ENCODE measurements around the gene PGS1. TPM values are rescaled to one million over a fixed set of nuclear protein-coding genes. Genes with fewer than 3 reads are reported as not detected.
"Not testable (repeated sequence)": the region's sequence is repeated elsewhere in the genome, so short reads cannot be mapped to it uniquely, and the experiment has no call there.

Gene PGS1
- total RNA-seq, 1 donor from 2014 or later = 52.0 TPM

DNA sequence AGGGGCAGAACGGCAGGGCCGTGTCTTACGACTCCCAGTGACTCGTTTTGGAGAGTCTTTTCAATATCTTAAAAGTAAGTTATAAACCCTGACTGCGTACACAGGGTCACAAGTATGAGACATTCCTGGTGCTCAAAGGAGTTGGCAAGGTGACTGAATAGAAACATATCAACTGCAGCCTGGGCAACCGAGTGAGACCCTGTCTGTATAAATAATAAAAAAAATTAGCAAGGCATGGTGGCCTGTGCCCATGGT, 83.3 kb downstream of the PGS1 start:
- DNase-seq (ENCODE audit: low read depth, low spot score) = no peak
- TF ChIP-seq, protein P1, sequence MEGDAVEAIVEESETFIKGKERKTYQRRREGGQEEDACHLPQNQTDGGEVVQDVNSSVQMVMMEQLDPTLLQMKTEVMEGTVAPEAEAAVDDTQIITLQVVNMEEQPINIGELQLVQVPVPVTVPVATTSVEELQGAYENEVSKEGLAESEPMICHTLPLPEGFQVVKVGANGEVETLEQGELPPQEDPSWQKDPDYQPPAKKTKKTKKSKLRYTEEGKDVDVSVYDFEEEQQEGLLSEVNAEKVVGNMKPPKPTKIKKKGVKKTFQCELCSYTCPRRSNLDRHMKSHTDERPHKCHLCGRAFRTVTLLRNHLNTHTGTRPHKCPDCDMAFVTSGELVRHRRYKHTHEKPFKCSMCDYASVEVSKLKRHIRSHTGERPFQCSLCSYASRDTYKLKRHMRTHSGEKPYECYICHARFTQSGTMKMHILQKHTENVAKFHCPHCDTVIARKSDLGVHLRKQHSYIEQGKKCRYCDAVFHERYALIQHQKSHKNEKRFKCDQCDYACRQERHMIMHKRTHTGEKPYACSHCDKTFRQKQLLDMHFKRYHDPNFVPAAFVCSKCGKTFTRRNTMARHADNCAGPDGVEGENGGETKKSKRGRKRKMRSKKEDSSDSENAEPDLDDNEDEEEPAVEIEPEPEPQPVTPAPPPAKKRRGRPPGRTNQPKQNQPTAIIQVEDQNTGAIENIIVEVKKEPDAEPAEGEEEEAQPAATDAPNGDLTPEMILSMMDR (conservative IDR thresholded peaks at IDR 0.05) = no peak
- no peak overlapping the region for H3K4me3 Mint-ChIP-seq
- no peaks in the 10 kb centered on the region for H3K27me3 Mint-ChIP-seq (ENCODE audit: low read depth)
- H3K27ac Mint-ChIP-seq (ENCODE audit: unreplicated experiment) = no peak overlapping the region
- no peaks in the 10 kb centered on the region for H3K4me1 Mint-ChIP-seq
- H3K9me3 Mint-ChIP-seq = no peaks in the 10 kb centered on the region
- no peaks in the 10 kb centered on the region for H3K36me3 Mint-ChIP-seq (ENCODE audit: low read depth)

DNA sequence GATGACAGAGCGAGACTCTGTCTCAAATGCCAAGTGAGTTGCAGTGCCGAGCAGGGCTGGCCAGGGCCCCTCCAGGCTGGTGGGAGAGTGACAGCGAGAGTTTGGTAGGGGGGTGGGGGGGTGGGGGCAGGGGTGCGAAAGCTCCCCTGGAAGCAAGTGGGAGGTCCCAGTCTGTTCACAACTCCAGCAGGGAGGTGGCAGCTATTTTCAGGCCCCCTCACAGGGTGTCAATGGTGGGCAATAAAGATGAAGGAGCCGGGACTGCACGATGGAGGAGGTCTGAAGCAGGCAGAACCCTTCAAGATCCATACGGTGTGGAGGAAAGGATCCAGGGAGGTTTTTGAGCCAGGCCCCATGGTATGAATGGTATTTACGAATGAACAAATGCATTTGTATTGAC, 83.7 kb downstream of the PGS1 start:
- Mint-ChIP-seq H3K36me3 (ENCODE audit: low read depth) (no peaks in the 10 kb centered on the region), H3K4me3 (no peak overlapping the region)
- TF ChIP-seq, protein P1 (conservative IDR thresholded peaks at IDR 0.05) = no peak

GRCh38 chr17:78466109-78466785, 87.8 kb downstream of the PGS1 start:
- not testable (repeated sequence) for H3K4me1 Mint-ChIP-seq; H3K27me3 Mint-ChIP-seq (ENCODE audit: low read depth); H3K27ac Mint-ChIP-seq (ENCODE audit: unreplicated experiment); H3K36me3 Mint-ChIP-seq (ENCODE audit: low read depth); DNase-seq (ENCODE audit: low read depth, low spot score); H3K9me3 Mint-ChIP-seq; H3K4me3 Mint-ChIP-seq

More for the DNA sequence above, 83.7 kb downstream of the PGS1 start:
- no peak overlapping the region for H3K27ac Mint-ChIP-seq (ENCODE audit: unreplicated experiment)
- DNase-seq (ENCODE audit: low read depth, low spot score) = no peak
- no peaks in the 10 kb centered on the region for H3K9me3 Mint-ChIP-seq
- no peaks in the 10 kb centered on the region for H3K4me1 Mint-ChIP-seq
- no peaks in the 10 kb centered on the region for H3K27me3 Mint-ChIP-seq (ENCODE audit: low read depth)

- no peak for DNase-seq (ENCODE audit: low read depth, low spot score)
- no peaks in the 10 kb centered on the region for H3K36me3 Mint-ChIP-seq (ENCODE audit: low read depth)
- H3K9me3 Mint-ChIP-seq = no peaks in the 10 kb centered on the region
- no peaks in the 10 kb centered on the region for H3K4me1 Mint-ChIP-seq
- TF ChIP-seq, protein P1 (conservative IDR thresholded peaks at IDR 0.05) = no peak
- no peak overlapping the region for H3K4me3 Mint-ChIP-seq
- no peaks in the 10 kb centered on the region for H3K27me3 Mint-ChIP-seq (ENCODE audit: low read depth)
- H3K27ac Mint-ChIP-seq (ENCODE audit: unreplicated experiment) = no peak overlapping the region
Observed at GRCh38 chr17:78466786-78467715, 88.6 kb downstream of the PGS1 start.

DNA sequence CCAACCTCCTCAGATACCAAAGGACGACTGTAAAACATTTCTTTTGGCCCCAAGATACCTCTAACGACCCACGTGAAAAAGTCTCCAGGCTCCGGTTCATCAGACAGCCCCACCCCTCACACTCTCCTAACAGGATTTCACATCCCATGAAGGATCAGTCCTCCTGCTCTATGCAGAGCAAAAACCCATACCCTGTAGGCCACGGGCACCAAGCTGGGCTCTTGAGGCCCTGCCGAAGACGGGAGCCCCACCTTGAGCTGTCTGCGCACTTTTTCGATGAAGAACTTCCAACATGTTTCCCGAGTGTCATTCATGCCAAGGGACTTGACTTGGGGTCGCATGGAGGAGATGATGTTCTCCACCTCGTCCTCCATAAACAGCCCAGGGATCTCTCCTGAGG, 89.9 kb downstream of the PGS1 start:
- Mint-ChIP-seq H3K4me1 (no peaks in the 10 kb centered on the region), H3K27ac (ENCODE audit: unreplicated experiment) (no peak overlapping the region), H3K27me3 (ENCODE audit: low read depth) (no peaks in the 10 kb centered on the region), H3K36me3 (ENCODE audit: low read depth) (no peaks in the 10 kb centered on the region), H3K9me3 (no peaks in the 10 kb centered on the region), H3K4me3 (no peak overlapping the region)
- no peak for DNase-seq (ENCODE audit: low read depth, low spot score)
- TF ChIP-seq, protein P1 (conservative IDR thresholded peaks at IDR 0.05) = no peak

- TF ChIP-seq, protein P1 (conservative IDR thresholded peaks at IDR 0.05) = no peak
- no peaks in the 10 kb centered on the region for H3K9me3 Mint-ChIP-seq
- H3K4me1 Mint-ChIP-seq = no peaks in the 10 kb centered on the region
- H3K36me3 Mint-ChIP-seq (ENCODE audit: low read depth) = no peaks in the 10 kb centered on the region
- H3K27me3 Mint-ChIP-seq (ENCODE audit: low read depth) = no peaks in the 10 kb centered on the region
- DNase-seq (ENCODE audit: low read depth, low spot score) = no peak
- no peak overlapping the region for H3K27ac Mint-ChIP-seq (ENCODE audit: unreplicated experiment)
- no peak overlapping the region for H3K4me3 Mint-ChIP-seq
Observed at GRCh38 chr17:78469443-78469842, 91.0 kb downstream of the PGS1 start.

Measured in neural crest cell (in vitro differentiated cells).